ENCODE data around the gene TIAM2.

Gene TIAM2

GRCh38 chr6:155247618-155248007, 252.5 kb downstream of the TIAM2 start:
- TF ChIP-seq CTCF (conservative IDR thresholded peaks at IDR 0.05) = no peak
- H3K27ac ChIP-seq = no peak overlapping the region

DNA sequence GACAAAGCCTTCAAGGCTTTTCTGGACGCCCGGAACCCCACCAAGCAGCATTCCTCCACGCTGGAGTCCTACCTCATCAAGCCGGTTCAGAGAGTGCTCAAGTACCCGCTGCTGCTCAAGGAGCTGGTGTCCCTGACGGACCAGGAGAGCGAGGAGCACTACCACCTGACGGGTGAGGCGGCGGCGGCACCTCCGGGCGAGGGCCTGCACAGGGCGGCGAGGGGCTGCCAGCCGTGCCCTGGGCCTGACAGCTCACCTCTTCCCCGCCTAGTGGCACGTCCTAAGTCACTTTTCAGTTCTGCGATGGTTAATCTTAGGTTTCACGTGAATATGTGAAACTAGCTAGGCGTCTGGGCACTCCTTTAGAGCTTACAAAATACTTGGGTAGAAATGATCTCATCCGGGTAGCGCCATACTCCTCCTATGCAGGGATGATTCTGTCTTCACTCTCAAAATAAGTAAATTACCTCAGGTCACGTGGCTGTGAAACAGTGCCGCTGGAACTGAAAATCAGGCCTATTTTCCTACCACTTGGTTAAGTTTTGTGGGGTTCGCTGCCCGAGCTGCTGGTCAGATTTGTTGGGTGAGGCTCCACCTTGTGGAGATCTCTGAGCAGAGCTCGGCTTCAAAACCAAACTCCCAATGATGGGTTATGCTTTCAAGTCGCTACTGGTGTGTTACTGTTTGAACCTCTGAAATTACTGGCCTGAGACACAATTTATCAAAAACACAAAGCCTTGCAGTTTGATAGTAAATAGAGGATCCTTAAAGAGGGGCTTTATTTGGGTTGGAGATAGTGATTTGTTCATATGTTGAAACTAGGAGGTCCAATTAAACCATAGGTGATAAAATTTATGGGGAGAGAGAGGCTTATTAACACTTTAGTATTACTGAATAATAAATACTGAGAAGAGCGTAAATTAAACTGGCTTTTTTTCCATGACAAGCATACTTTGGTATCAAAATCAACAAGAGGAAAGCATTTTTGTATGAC, 253.2 kb downstream of the TIAM2 start:
- TF ChIP-seq CTCF (conservative IDR thresholded peaks at IDR 0.05) = peak; percentile 86
- no peak overlapping the region; the same call in 1 of the 2 replicates for H3K27ac ChIP-seq

DNA sequence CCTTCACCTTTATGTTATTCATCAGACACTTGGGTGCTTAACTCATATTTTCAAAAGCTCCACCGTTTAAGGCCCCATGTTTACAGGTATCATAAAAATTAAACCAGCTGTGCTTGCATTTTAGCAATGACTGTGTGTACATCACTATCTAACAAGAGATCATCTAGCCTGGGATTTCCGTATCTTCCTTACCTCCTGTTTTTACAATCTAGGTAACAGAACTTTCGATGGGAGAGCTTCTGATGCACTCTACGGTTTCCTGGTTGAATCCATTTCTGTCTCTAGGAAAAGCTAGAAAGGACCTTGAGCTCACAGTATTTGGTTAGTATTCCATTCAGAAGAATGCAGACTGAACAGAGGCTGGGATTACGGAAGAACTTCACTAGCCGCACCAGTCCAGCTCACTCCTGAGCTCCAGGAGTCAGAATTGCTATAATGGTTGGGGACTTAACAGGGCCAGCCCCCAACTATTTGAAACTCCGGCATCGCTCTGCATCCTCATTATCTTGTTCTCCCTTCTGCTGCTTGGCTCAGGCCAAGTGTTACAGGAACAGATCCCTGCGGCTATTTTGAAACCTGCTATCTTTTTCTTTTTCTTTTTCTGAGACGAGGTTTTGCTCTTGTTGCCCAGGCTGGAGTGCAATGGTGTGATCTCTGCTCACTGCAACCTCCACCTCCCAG, 255.7 kb downstream of the TIAM2 start:
- TF ChIP-seq CTCF (conservative IDR thresholded peaks at IDR 0.05) = no peak
- H3K27ac ChIP-seq = no peak overlapping the region

- TF ChIP-seq CTCF (conservative IDR thresholded peaks at IDR 0.05) = no peak
- no peak overlapping the region for H3K27ac ChIP-seq
Measured at GRCh38 chr6:155252581-155252980, 257.5 kb downstream of the TIAM2 start.

- H3K27ac ChIP-seq = no peak overlapping the region
- TF ChIP-seq CTCF (conservative IDR thresholded peaks at IDR 0.05) = no peak
Measured at GRCh38 chr6:155253337-155253736, 258.2 kb downstream of the TIAM2 start.

- TF ChIP-seq CTCF (conservative IDR thresholded peaks at IDR 0.05) = no peak
- no peak overlapping the region for H3K27ac ChIP-seq
Measured at GRCh38 chr6:155254139-155254538, 259.0 kb downstream of the TIAM2 start.

GRCh38 chr6:155256122-155256795, 261.1 kb downstream of the TIAM2 start:
- no peak for TF ChIP-seq CTCF (conservative IDR thresholded peaks at IDR 0.05)
- H3K27ac ChIP-seq = no peak overlapping the region

All from VCaP (cell line).